Retinal pigment epithelial cell (primary cell): ENCODE data around the gene TAX1BP3.

Experiments
- DNase-seq: peaks from one replicate; pipeline ENCODE4 v3.0.0-alpha.2; 2010; ENCODE audit warnings: low read depth
- H3K4me3 ChIP-seq: 2 replicates; pipeline ENCODE4 v1.5.1; 2011; ENCODE audit warnings: mild to moderate bottlenecking, low read length, control low read depth, moderate library complexity
- CTCF ChIP-seq: conservative IDR thresholded peaks from 2 replicates; pipeline ENCODE4 v1.5.1; 2011; ENCODE audit warnings: low read depth, low read length, control low read depth, inconsistent platforms

The TAX1BP3 gene

GRCh38 chr17:3692346-3692745 is 24.0 kb upstream of the TAX1BP3 start:
- no peak overlapping the region for H3K4me3 ChIP-seq
- peak; percentile 4 for TF ChIP-seq CTCF
- DNase-seq, result no peak

GRCh38 chr17:3691617-3692067 is 23.3 kb upstream of the TAX1BP3 start:
- no peak overlapping the region for H3K4me3 ChIP-seq
- TF ChIP-seq CTCF, result no peak
- DNase-seq, result no peak

GRCh38 chr17:3690094-3690715 is 21.8 kb upstream of the TAX1BP3 start:
- no peak for DNase-seq
- no peak overlapping the region for H3K4me3 ChIP-seq
- no peak for TF ChIP-seq CTCF

GRCh38 chr17:3689262-3690093 is 21.1 kb upstream of the TAX1BP3 start:
- TF ChIP-seq CTCF, result no peak
- no peak for DNase-seq

GRCh38 chr17:3688852-3689261 is 20.5 kb upstream of the TAX1BP3 start:
- DNase-seq, result no peak
- no peak overlapping the region for H3K4me3 ChIP-seq
- no peak for TF ChIP-seq CTCF

More at GRCh38 chr17:3689262-3690093, 21.1 kb upstream of the TAX1BP3 start:
- H3K4me3 ChIP-seq, result no peak overlapping the region

- H3K4me3 ChIP-seq, result no peak overlapping the region
- no peak for DNase-seq
Measured at GRCh38 chr17:3688027-3688553, 19.7 kb upstream of the TAX1BP3 start.

More at GRCh38 chr17:3688027-3688553, 19.7 kb upstream of the TAX1BP3 start:
- no peak for TF ChIP-seq CTCF
